Gastroesophageal sphincter (tissue), 3 donors: ENCODE measurements around the gene C2orf42.
"Not testable (repeated sequence)": the region's sequence is repeated elsewhere in the genome, so short reads cannot be mapped to it uniquely, and the experiment has no call there.

Source experiments
- CTCF ChIP-seq, 4 experiments: fragments of 200-600 bp in 2 of 4; fragments of 450-650 bp in 2 of 4; sonication (generic) in 1 of 4; IDR thresholded peaks; one replicate each; pipeline ENCODE4 v1.5.1; 2017 to 2019; ENCODE audit warnings: antibody characterized with exemption in 4 of 4, mild to moderate bottlenecking in 2 of 4, moderate library complexity in 2 of 4
- EP300 ChIP-seq: sonication (generic); formaldehyde crosslinking; IDR thresholded peaks from one replicate; pipeline ENCODE4 v1.6.1; 2017; ENCODE audit warnings: antibody characterized with exemption, mild to moderate bottlenecking
- POLR2A ChIP-seq, 2 donors: fragments of 450-650 bp; IDR thresholded peaks; one replicate each; pipeline ENCODE4 v1.6.1; 2017; ENCODE audit warnings: antibody characterized with exemption in 2 of 2, mild to moderate bottlenecking in 2 of 2, moderate library complexity in 1 of 2
- POLR2AphosphoS5 ChIP-seq: sonication (generic); formaldehyde crosslinking; IDR thresholded peaks from one replicate; pipeline ENCODE4 v1.6.1; 2017; ENCODE audit warnings: antibody characterized with exemption

GRCh38 chr2:70102323-70102905, 88.4 kb downstream of the C2orf42 start:
- not testable (repeated sequence) for TF ChIP-seq CTCF (IDR thresholded peaks at IDR 0.05); POLR2A (IDR thresholded peaks at IDR 0.05); POLR2AphosphoS5; EP300
